SK-N-SH treated with all-trans-retinoic acid at 6 μM for 48 hours (cell line): ENCODE data around the gene RAB11FIP3.

Experiments
- ATAC-seq: fragments of 200-7000 bp; cut with Tn5 transposase; 3 replicates; pipeline ENCODE4 v1.9.1; 2020; ENCODE audit warnings: mild to moderate bottlenecking, moderate library complexity
- ARNTL ChIP-seq: fragments of 450-650 bp; formaldehyde crosslinking; IDR thresholded peaks from 2 replicates; pipeline ENCODE4 v1.5.0; 2020; ENCODE audit warnings: low read depth, mild to moderate bottlenecking, moderate library complexity, borderline replicate concordance
- BACH2 ChIP-seq: fragments of 250-450 bp; sonication (Bioruptor Pico); IDR thresholded peaks from 2 replicates; pipeline ENCODE4 v1.9.0; 2021; ENCODE audit warnings: mild to moderate bottlenecking, borderline replicate concordance
- CREB5 ChIP-seq: fragments of 250-450 bp; sonication (Bioruptor Pico); IDR thresholded peaks from 2 replicates; pipeline ENCODE4 v1.5.1; 2020; ENCODE audit warnings: low read depth, mild to moderate bottlenecking, moderate library complexity
- CSRNP3 ChIP-seq: fragments of 250-450 bp; sonication (Bioruptor Pico); IDR thresholded peaks from 2 replicates; pipeline ENCODE4 v1.5.1; 2021; ENCODE audit warnings: mild to moderate bottlenecking, moderate library complexity
- ESRRG ChIP-seq: fragments of 250-450 bp; sonication (Bioruptor Pico); IDR thresholded peaks from 2 replicates; pipeline ENCODE4 v1.6.1; 2021; ENCODE audit warnings: mild to moderate bottlenecking
- GLIS3 ChIP-seq: fragments of 250-450 bp; sonication (Bioruptor Pico); IDR thresholded peaks from 2 replicates; pipeline ENCODE4 v1.5.0; 2020; ENCODE audit warnings: mild to moderate bottlenecking, moderate library complexity
- ISL1 ChIP-seq: fragments of 250-450 bp; sonication (Bioruptor Pico); IDR thresholded peaks from 2 replicates; pipeline ENCODE4 v2.1.2; 2022; ENCODE audit warnings: mild to moderate bottlenecking, moderate library complexity
- OSR1 ChIP-seq: fragments of 250-450 bp; sonication (Bioruptor Pico); IDR thresholded peaks from 2 replicates; pipeline ENCODE4 v1.8.0; 2022; ENCODE audit warnings: moderate library complexity, mild to moderate bottlenecking, inconsistent platforms
- PATZ1 ChIP-seq: fragments of 250-450 bp; sonication (Bioruptor Pico); IDR thresholded peaks from 2 replicates; pipeline ENCODE4 v1.8.0; 2020; ENCODE audit warnings: mild to moderate bottlenecking, moderate library complexity, borderline replicate concordance
- POU6F1 ChIP-seq: fragments of 250-450 bp; sonication (Bioruptor Pico); IDR thresholded peaks from 2 replicates; pipeline ENCODE4 v1.8.0; 2021; ENCODE audit warnings: low read depth, mild to moderate bottlenecking, moderate library complexity, borderline replicate concordance
- PPARA ChIP-seq: fragments of 250-450 bp; sonication (Bioruptor Pico); IDR thresholded peaks from 2 replicates; pipeline ENCODE4 v1.5.0; 2020; ENCODE audit warnings: mild to moderate bottlenecking, borderline replicate concordance
- SNAI2 ChIP-seq: fragments of 250-450 bp; sonication (Bioruptor Pico); IDR thresholded peaks from 2 replicates; pipeline ENCODE4 v1.5.0; 2020; ENCODE audit warnings: mild to moderate bottlenecking, moderate library complexity
- TCF4 ChIP-seq: fragments of 250-450 bp; sonication (Bioruptor Pico); IDR thresholded peaks from 2 replicates; pipeline ENCODE4 v1.8.0; 2021; ENCODE audit warnings: mild to moderate bottlenecking, moderate library complexity, borderline replicate concordance
- ZC3H10 ChIP-seq: fragments of 250-450 bp; sonication (Bioruptor Pico); IDR thresholded peaks from 2 replicates; pipeline ENCODE4 v1.5.1; 2021; ENCODE audit warnings: mild to moderate bottlenecking, moderate library complexity
- ZFP3 ChIP-seq: fragments of 250-450 bp; sonication (Bioruptor Pico); IDR thresholded peaks from 2 replicates; pipeline ENCODE4 v1.5.0; 2020; ENCODE audit warnings: mild to moderate bottlenecking, moderate library complexity
- ZFP30 ChIP-seq: fragments of 450-650 bp; formaldehyde crosslinking; IDR thresholded peaks from 2 replicates; pipeline ENCODE4 v1.5.0; 2022; ENCODE audit warnings: mild to moderate bottlenecking, moderate library complexity
- ZNF565 ChIP-seq: fragments of 450-650 bp; formaldehyde crosslinking; conservative IDR thresholded peaks from 2 replicates; pipeline ENCODE4 v1.5.0; 2020; ENCODE audit warnings: low read depth, mild to moderate bottlenecking, moderate library complexity
- ZNF70 ChIP-seq: fragments of 450-650 bp; formaldehyde crosslinking; IDR thresholded peaks from 2 replicates; pipeline ENCODE4 v1.5.0; 2020; ENCODE audit warnings: mild to moderate bottlenecking, moderate library complexity
- ZNF8 ChIP-seq: fragments of 450-650 bp; formaldehyde crosslinking; IDR thresholded peaks from 2 replicates; pipeline ENCODE4 v1.5.0; 2020; ENCODE audit warnings: mild to moderate bottlenecking, moderate library complexity

The RAB11FIP3 gene

GRCh38 chr16:471353-472198 is 46.1 kb downstream of the RAB11FIP3 start:
- ATAC-seq, result no peak
- TF ChIP-seq ZFP30 (no peak), ZNF70 (CRISPR knock-in tag) (no peak), PATZ1 (CRISPR knock-in tag) (no peak), OSR1 (CRISPR knock-in tag) (no peak), BACH2 (CRISPR knock-in tag) (no peak), POU6F1 (no peak), GLIS3 (CRISPR knock-in tag) (no peak), ISL1 (CRISPR knock-in tag) (no peak), ZFP3 (CRISPR knock-in tag) (no peak), ARNTL (CRISPR knock-in tag) (no peak)

- no peak for ATAC-seq
- TF ChIP-seq ZFP30 (no peak), PPARA (CRISPR knock-in tag) (no peak), TCF4 (CRISPR knock-in tag) (no peak), SNAI2 (CRISPR knock-in tag) (no peak), BACH2 (CRISPR knock-in tag) (no peak), ZC3H10 (CRISPR knock-in tag) (no peak), GLIS3 (CRISPR knock-in tag) (no peak), ARNTL (CRISPR knock-in tag) (no peak), ZNF70 (CRISPR knock-in tag) (no peak), ESRRG (CRISPR knock-in tag) (no peak), PATZ1 (CRISPR knock-in tag) (no peak), CREB5 (CRISPR knock-in tag) (no peak)
Measured at GRCh38 chr16:472199-472504, 46.7 kb downstream of the RAB11FIP3 start.

GRCh38 chr16:473046-474043 is 47.9 kb downstream of the RAB11FIP3 start:
- ATAC-seq, result no peak
- TF ChIP-seq ZNF70 (CRISPR knock-in tag), result no peak
- TF ChIP-seq, all 23 proteins: peak for 0

GRCh38 chr16:474420-475122 is 49.1 kb downstream of the RAB11FIP3 start:
- no peak for ATAC-seq

More at GRCh38 chr16:474420-475122, 49.1 kb downstream of the RAB11FIP3 start:
- TF ChIP-seq BACH2 (CRISPR knock-in tag) (no peak), CSRNP3 (no peak), ZNF565 (CRISPR knock-in tag) (no peak), PPARA (CRISPR knock-in tag) (no peak), ZNF8 (CRISPR knock-in tag) (no peak), TCF4 (CRISPR knock-in tag) (no peak)
